Adipocyte (in vitro differentiated cells): Measurements from ENCODE around the gene POLN.
"Not testable (repeated sequence)": the region's sequence is repeated elsewhere in the genome, so short reads cannot be mapped to it uniquely, and the experiment has no call there.

Experiments
- DNase-seq: peaks from one replicate; pipeline ENCODE4 v3.0.0-alpha.2; 2015; ENCODE audit warnings: low read depth
- H3K27me3 ChIP-seq: replicated peaks from 2 replicates; pipeline ENCODE4 v1.7.0; 2013; ENCODE audit warnings: mild to moderate bottlenecking, low read length, moderate library complexity; ENCODE audit not compliant: control insufficient read depth, insufficient read depth
- H3K36me3 ChIP-seq: 2 replicates; pipeline ENCODE4 v1.7.0; 2013; ENCODE audit warnings: low read length, mild to moderate bottlenecking, moderate library complexity; ENCODE audit not compliant: control insufficient read depth, insufficient read depth, severe bottlenecking
- H3K4me1 ChIP-seq: 2 replicates; pipeline ENCODE4 v1.7.0; 2013; ENCODE audit warnings: mild to moderate bottlenecking, low read length, moderate library complexity; ENCODE audit not compliant: control insufficient read depth, insufficient read depth
- H3K4me3 ChIP-seq: 2 replicates; pipeline ENCODE4 v1.7.0; 2013; ENCODE audit warnings: mild to moderate bottlenecking, low read length, moderate library complexity
- H3K9ac ChIP-seq: 2 replicates; pipeline ENCODE4 v1.7.0; 2013; ENCODE audit warnings: mild to moderate bottlenecking, low read length, moderate library complexity
- H3K9me3 ChIP-seq: 2 replicates; pipeline ENCODE4 v1.7.0; 2013; ENCODE audit warnings: mild to moderate bottlenecking, low read length, moderate library complexity; ENCODE audit not compliant: control insufficient read depth

The POLN gene

DNA sequence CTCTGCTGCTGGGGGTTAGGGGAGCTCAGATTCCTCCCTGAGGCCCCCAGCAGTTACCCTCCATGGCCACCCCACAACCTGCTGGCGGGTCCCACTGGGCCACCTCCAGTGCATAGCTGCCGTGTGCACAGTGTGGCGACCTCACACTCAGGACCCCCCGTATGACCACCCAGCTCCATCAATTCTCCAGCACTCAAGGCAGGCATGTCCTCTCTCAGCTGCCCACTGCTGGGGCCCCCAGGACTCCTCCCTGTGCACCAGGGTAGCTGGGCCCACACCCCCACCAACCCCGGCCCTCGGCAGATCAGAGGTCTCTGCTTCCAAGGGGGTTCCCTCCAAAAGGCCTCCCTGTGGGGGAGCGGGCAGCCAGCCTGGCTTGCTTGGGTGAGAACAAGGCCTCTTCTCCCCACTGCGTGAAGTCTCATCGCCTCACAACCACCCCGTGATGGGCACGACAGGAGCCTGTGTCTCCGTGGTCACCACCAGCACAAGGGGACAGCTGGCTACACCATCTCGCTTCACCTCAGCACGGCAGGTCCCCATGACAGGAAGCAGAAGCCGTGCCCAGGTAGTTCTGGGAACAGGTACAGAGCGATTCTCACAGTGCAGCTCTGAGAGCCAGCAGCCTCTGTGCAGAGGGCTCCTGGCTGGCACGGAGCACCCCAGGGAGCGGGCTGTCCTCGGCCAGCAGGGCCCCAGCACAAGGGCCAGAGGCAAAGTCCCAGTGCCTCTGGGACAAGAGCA lies 4.6 kb upstream of the POLN start:
- no peaks in the 10 kb centered on the region for H3K9me3 ChIP-seq
- DNase-seq, result no peak

DNA sequence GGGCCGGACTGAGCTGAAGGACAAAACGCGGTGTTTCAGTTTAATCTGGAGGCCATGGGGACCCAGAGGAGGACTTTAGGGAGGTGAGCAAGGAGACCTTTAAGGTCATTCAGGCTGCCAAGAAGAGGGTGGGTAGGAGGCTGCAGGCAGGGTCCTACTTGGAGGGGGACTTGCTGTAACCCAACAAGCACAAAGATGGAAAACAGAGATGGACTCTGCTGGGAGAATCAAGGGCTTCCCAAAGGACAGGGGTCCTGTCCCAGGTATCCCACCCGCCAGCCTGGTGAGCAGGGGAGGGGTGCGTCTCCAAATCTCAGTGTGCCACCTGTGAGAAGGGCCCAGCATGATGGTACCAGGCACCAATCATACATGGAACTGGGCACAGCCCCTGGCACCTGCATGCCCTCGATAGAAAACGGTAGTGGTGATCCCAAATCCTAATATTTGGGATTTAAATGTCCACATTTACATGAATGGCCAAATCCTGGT lies 3.9 kb upstream of the POLN start:
- DNase-seq, result no peak
- H3K36me3 ChIP-seq, result peaks cover 28% of the 10 kb centered on the region
- H3K27me3 ChIP-seq, result no peaks in the 10 kb centered on the region
- peaks cover 14% of the 10 kb centered on the region for H3K4me1 ChIP-seq
- no peak overlapping the region for H3K4me3 ChIP-seq
- no peaks in the 10 kb centered on the region for H3K9me3 ChIP-seq
- H3K9ac ChIP-seq, result no peak overlapping the region

More for the DNA sequence above, 4.6 kb upstream of the POLN start:
- Histone ChIP-seq H3K27me3 (no peaks in the 10 kb centered on the region), H3K4me1 (peaks cover 12% of the 10 kb centered on the region), H3K4me3 (no peak overlapping the region), H3K9ac (no peak overlapping the region), H3K36me3 (peaks cover 35% of the 10 kb centered on the region)

DNA sequence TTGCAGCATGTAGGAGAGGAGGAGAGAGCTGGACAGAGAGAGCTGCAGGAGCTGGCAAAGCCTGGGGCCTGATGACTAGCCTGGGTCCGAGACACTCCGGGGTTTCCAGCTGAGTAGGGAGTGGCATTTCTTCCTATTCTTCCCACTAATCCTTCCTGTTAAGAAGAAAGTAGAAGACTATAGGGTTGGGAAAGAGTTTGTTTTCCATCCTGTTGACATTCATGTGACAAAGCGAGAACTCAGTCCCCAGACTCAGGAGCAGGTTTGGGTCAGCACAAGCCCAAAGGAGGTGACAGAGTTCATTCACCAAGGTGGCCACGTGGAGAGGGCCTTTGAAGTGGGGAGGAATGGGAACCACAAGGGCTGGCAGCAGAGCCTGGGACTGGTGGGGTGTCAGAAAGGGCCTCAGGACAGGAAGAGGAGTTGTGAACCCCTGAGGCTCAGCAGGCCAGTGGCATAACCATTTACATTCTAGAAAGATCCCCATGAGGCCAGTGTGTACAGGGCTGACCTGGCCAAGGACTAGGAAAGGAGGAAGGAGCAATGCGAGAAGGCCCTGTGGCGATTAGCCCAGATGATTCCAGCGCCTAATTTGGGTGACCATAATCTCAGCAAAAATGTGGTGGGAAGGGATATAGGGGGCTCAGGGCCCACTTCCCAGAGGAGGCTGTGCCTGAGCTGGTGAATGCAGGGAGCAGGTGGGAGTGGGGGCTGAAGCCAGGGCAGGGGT lies 3.3 kb upstream of the POLN start:
- no peak for DNase-seq
- Histone ChIP-seq H3K36me3 (peaks cover 22% of the 10 kb centered on the region), H3K4me1 (peaks cover 20% of the 10 kb centered on the region), H3K9ac (no peak overlapping the region), H3K27me3 (no peaks in the 10 kb centered on the region), H3K9me3 (no peaks in the 10 kb centered on the region), H3K4me3 (no peak overlapping the region)

DNA sequence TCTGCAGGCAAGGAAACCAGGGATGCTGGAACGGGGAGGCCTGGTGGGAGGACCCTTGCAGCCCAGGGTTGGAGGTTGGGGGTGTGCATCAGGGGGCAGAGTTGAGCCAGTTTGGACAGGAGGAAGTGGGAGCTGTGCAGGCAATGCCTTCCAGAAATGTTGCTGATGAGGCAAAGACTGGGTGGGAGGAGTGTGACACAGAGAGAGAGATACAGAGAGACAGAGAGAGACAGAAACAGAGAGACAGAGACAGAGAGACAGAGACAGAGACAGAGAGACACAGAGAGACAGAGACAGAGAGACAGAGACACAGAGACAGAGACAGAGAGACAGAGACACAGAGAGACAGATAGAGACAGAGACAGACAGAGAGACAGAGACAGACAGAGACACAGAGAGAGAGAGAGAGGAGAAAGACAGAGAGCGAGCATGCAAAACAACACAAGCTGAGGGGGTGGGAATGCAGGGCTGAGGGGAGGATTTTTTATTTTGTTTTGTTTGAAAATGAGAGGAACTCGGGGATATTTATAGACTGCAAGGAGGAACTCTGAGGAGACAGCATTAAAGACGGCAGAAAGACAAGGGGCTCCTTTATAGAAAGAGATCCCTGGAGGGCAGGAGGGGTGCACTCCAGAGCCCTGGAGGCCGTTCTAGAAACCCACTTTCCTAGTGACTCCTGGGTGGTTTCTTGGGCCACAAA lies 1.9 kb upstream of the POLN start:
- Histone ChIP-seq H3K9me3 (no peaks in the 10 kb centered on the region), H3K36me3 (peaks cover 15% of the 10 kb centered on the region), H3K4me1 (peaks cover 32% of the 10 kb centered on the region), H3K9ac (peak overlapping the region; percentile 61), H3K27me3 (no peaks in the 10 kb centered on the region), H3K4me3 (no peak overlapping the region)
- DNase-seq, result peak; percentile 36

DNA sequence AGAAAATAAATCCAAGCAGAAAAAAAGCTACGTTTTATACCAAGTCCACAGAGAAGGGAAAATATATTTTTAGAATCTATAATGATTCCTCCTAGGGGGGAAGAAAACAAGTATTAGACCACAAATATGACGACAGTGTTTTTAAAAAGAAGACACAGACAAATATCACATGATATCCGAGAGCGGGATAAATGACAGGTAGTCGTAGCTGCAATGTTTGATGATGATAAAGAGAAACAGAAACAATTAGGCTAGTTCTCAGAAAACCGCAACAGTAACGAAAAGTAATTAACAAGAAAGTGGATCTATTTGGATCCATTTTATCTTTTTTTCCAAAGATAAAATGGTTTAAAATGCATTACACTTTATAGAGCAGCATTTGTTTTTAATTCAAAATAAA lies 918 bp downstream of the POLN start:
- Histone ChIP-seq H3K27me3 (no peaks in the 10 kb centered on the region), H3K9me3 (no peaks in the 10 kb centered on the region), H3K4me1 (peaks cover 39% of the 10 kb centered on the region), H3K36me3 (peaks cover 17% of the 10 kb centered on the region), H3K4me3 (peak overlapping the region; percentile 89), H3K9ac (peak overlapping the region; percentile 95)
- DNase-seq, result no peak

DNA sequence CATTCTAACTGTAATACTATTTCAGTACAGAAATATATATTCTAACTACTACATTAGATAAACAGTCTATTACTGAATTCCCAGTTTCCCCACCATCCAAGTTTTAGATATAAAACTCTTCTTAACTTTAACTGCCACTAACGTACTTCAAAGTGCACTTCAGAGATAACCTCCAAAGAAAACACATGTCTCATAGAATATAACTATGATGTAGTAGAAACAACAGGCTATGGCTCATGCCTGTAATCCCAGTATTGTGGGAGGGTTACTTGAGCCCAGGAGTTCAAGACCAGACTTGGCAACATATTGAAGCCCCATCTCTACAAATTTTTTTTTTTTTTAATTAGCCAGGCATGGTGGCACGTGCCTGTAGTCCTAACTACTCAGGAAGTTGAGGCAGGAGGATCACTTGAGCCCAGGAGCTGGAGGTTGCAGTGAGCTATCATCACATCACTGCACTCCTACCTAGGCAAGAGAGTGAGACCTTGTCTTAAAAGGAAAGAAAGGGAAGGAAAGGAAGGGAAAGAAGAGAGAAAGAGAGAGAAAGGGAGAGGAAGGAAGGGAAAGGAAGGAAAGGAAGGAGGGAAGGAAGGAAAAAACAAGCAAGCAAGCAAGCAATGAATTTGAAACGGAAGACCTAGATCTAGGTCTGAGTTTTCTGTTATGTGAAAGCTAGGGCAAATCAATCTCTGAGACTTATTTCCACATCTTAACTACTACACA lies 4.8 kb downstream of the POLN start:
- Histone ChIP-seq H3K27me3 (no peaks in the 10 kb centered on the region), H3K9ac (no peak overlapping the region), H3K36me3 (peaks cover 35% of the 10 kb centered on the region), H3K9me3 (no peaks in the 10 kb centered on the region), H3K4me1 (peaks cover 27% of the 10 kb centered on the region), H3K4me3 (no peak overlapping the region)
- DNase-seq, result no peak

DNA sequence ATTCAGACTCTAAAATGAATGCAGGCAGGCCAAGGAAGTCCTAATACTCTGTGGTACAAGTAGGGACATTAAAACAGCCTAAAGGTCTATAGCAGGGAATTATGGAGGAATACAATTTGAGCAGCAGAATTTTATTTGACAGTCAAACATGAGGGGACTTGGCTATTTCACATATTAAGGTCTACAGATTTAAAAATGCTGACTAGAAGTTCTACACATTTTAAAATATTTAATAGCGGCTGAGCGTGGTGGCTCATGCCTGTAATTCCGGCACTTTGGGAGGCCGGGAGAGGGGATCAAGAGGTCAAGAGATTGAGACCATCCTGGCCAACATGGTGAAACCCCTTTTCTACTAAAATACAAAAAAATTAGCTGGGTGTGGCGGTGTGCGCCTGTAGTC lies 10.8 kb downstream of the POLN start:
- DNase-seq, result no peak
- Histone ChIP-seq H3K4me1 (no peaks in the 10 kb centered on the region), H3K9ac (no peak overlapping the region), H3K36me3 (peaks cover 29% of the 10 kb centered on the region), H3K9me3 (no peaks in the 10 kb centered on the region), H3K27me3 (no peaks in the 10 kb centered on the region), H3K4me3 (no peak overlapping the region)

DNA sequence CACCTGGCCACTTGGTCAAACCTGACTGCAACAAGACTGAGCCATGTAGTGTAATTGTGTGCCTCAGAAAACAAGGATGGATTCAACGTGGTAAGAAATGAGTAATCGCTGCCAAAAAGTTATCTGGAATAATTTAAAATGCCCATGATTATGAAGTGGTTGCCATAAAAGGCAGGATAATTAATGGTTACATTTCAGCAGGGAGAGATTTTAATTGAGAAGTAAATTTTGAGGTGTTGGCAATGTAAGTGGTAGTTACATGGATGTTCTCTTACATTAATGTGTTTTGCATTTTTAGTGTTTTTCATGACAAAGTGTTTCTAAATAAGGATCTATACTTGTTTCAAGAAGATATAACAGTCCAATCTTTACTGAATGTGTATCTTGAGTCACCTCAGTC lies 15.7 kb downstream of the POLN start:
- H3K27me3 ChIP-seq, result no peaks in the 10 kb centered on the region

DNA sequence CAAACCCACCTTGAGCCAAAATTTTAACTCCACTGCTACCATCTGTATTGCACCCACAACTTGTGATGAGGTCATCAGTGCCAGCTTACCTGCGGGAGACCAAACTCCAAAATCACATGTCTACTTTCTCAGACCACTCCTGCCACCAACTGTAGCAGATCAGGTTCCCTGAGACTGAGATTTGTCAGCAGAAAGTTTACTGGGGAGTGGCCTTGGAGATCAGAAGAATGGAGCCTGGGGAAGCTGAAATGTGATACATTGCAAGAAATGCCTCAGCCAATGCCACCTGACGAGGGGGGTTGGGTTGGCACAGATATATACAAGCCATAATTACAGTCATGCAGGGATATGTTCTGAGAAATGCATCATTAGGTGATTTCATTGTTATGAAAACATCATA lies 19.1 kb downstream of the POLN start:
- Histone ChIP-seq H3K27me3 (no peaks in the 10 kb centered on the region), H3K4me3 (no peak overlapping the region), H3K9ac (no peak overlapping the region), H3K4me1 (peaks cover 4% of the 10 kb centered on the region), H3K36me3 (peaks cover 18% of the 10 kb centered on the region), H3K9me3 (no peaks in the 10 kb centered on the region)
- DNase-seq, result no peak

More for the DNA sequence above, 15.7 kb downstream of the POLN start:
- Histone ChIP-seq H3K4me3 (no peak overlapping the region), H3K36me3 (peaks cover 25% of the 10 kb centered on the region), H3K4me1 (no peaks in the 10 kb centered on the region), H3K9me3 (no peaks in the 10 kb centered on the region), H3K9ac (no peak overlapping the region)
- no peak for DNase-seq

DNA sequence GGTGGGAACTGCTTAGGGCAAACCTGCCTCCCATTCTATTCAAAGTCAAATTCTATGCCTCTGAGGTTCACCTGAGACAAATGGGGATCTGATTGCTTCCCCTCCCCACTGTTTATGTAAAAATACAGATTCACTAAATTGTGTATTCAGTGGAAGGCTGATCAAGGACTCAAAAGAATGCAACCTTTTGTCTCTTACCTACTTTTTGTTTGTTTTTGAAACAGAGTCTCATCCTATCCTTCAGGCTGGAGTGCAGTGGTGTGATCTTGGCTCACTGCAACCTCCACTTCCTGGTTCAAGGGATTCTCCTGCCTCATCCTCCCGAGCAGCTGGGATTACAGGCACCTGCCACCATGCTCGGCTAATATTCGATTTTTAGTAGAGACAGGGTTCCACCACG lies 20.5 kb downstream of the POLN start:
- H3K4me1 ChIP-seq, H3K4me3 ChIP-seq, H3K27me3 ChIP-seq, DNase-seq, H3K9me3 ChIP-seq, H3K9ac ChIP-seq: not testable (repeated sequence)
- H3K36me3 ChIP-seq, result peaks cover 15% of the 10 kb centered on the region
